ENCODE results near the gene ITPRIP.

- no peak for TF ChIP-seq POLR2A (IDR thresholded peaks at IDR 0.05; ENCODE audit: low read depth, low read length)
- no peak for TF ChIP-seq POLR2AphosphoS5 (IDR thresholded peaks at IDR 0.05; ENCODE audit: low read depth, low read length)
- no peak for TF ChIP-seq TAF1 (IDR thresholded peaks at IDR 0.05; ENCODE audit: low read depth, low read length)
- TF ChIP-seq SPI1 (IDR thresholded peaks at IDR 0.05; ENCODE audit: low read depth, low read length) = peak; percentile 67
- no peak for TF ChIP-seq POU2F2 (IDR thresholded peaks at IDR 0.05; ENCODE audit: low read depth, low read length)
- no peak for TF ChIP-seq PAX5 (IDR thresholded peaks at IDR 0.05; ENCODE audit: insufficient read depth, low read length, severe bottlenecking)
Measured at GRCh38 chr10:104324221-104324686, 14.0 kb downstream of the ITPRIP start.

Data from GM12891 (cell line).